GM10266 (cell line): ENCODE data around the gene SORCS2.

Experiments
- DNase-seq: peaks from one replicate; pipeline ENCODE4 v3.0.0; 2012; ENCODE audit errors: extremely low spot score
- CTCF ChIP-seq: IDR thresholded peaks from 2 replicates; pipeline ENCODE4 v1.5.1; 2012; ENCODE audit warnings: mild to moderate bottlenecking, low read depth; ENCODE audit not compliant: control insufficient read depth, insufficient read depth; ENCODE audit errors: missing control alignments

SORCS2 gene

GRCh38 chr4:7302781-7303404 lies 110.6 kb downstream of the SORCS2 start:
- no peak for DNase-seq

GRCh38 chr4:7303561-7303960 lies 111.2 kb downstream of the SORCS2 start:
- TF ChIP-seq CTCF, result no peak

More at GRCh38 chr4:7302781-7303404, 110.6 kb downstream of the SORCS2 start:
- TF ChIP-seq CTCF, result no peak

GRCh38 chr4:7304436-7304835 lies 112.1 kb downstream of the SORCS2 start:
- DNase-seq, result no peak
- no peak for TF ChIP-seq CTCF

More at GRCh38 chr4:7303561-7303960, 111.2 kb downstream of the SORCS2 start:
- DNase-seq, result no peak

GRCh38 chr4:7306021-7306965 lies 114.0 kb downstream of the SORCS2 start:
- TF ChIP-seq CTCF, result no peak
- DNase-seq, result no peak

- TF ChIP-seq CTCF, result no peak
These were observed 114.6 kb downstream of the SORCS2 start for GRCh38 chr4:7306986-7307385.

GRCh38 chr4:7307394-7308099 lies 115.2 kb downstream of the SORCS2 start:
- TF ChIP-seq CTCF, result no peak
- no peak for DNase-seq

More at GRCh38 chr4:7306986-7307385, 114.6 kb downstream of the SORCS2 start:
- no peak for DNase-seq
